Keratinocyte (primary cell): Measurements from ENCODE around the gene CDC20. TPM values are rescaled to one million over a fixed set of nuclear protein-coding genes. Genes with fewer than 3 reads are reported as not detected.

Experiments used
- DNase-seq: peaks from one replicate; pipeline ENCODE4 v3.0.0-alpha.2; 2011; ENCODE audit warnings: low read depth, missing footprints, low spot score
- FAIRE-seq: peaks from 2 replicates; lab custom pipeline; 2011; peaks lifted over from hg19 to GRCh38; lab: Jason Lieb, UNC
- H2AFZ ChIP-seq: 2 replicates; pipeline ENCODE4 v1.6.0; 2012; ENCODE audit warnings: low read length, control low read depth, inconsistent platforms; ENCODE audit not compliant: control insufficient read depth
- H3K27ac ChIP-seq: 2 replicates; pipeline ENCODE4 v1.5.1; 2011; ENCODE audit warnings: low read length; ENCODE audit not compliant: control insufficient read depth, insufficient read depth
- H3K27me3 ChIP-seq: 3 replicates; pipeline ENCODE4 v1.6.0; 2011; ENCODE audit warnings: low read length; ENCODE audit not compliant: control insufficient read depth, insufficient read depth; ENCODE audit errors: extremely low read depth
- H3K36me3 ChIP-seq, 2 experiments: 2 replicates in 1 of 2; 3 replicates in 1 of 2; pipeline ENCODE4 v1.5.1; 2011; ENCODE audit warnings: low read length in 2 of 2, mild to moderate bottlenecking in 1 of 2; ENCODE audit not compliant: control insufficient read depth in 2 of 2, insufficient read depth in 2 of 2; ENCODE audit errors: extremely low read depth in 1 of 2
- H3K4me1 ChIP-seq: 3 replicates; pipeline ENCODE4 v1.5.1; 2011; ENCODE audit warnings: low read length; ENCODE audit not compliant: control insufficient read depth, insufficient read depth; ENCODE audit errors: extremely low read depth
- H3K4me2 ChIP-seq: 3 replicates; pipeline ENCODE4 v1.6.0; 2011; ENCODE audit warnings: low read depth, low read length; ENCODE audit not compliant: control insufficient read depth, insufficient read depth; ENCODE audit errors: extremely low read depth
- H3K4me3 ChIP-seq, 3 experiments: fragments of 200-600 bp in 1 of 3; sonication (generic) in 1 of 3; 2 replicates in 2 of 3; 3 replicates in 1 of 3; pipeline ENCODE4 v1.5.1; 2011 to 2016; ENCODE audit warnings: low read length in 3 of 3, mild to moderate bottlenecking in 3 of 3, control low read depth in 2 of 3, inconsistent platforms in 1 of 3, low read depth in 1 of 3, mixed read lengths in 1 of 3, mixed run types in 1 of 3, moderate library complexity in 1 of 3; ENCODE audit not compliant: control insufficient read depth in 2 of 3, insufficient read depth in 2 of 3; ENCODE audit errors: extremely low read depth in 1 of 3
- H3K79me2 ChIP-seq: 2 replicates; pipeline ENCODE4 v1.6.0; 2012; ENCODE audit warnings: low read length; ENCODE audit not compliant: control insufficient read depth, insufficient read depth
- H3K9ac ChIP-seq: 3 replicates; pipeline ENCODE4 v1.6.0; 2011; ENCODE audit warnings: low read length; ENCODE audit not compliant: control insufficient read depth, insufficient read depth; ENCODE audit errors: extremely low read depth
- H3K9me1 ChIP-seq: 3 replicates; pipeline ENCODE4 v1.6.0; 2011; ENCODE audit warnings: low read length; ENCODE audit not compliant: control insufficient read depth, insufficient read depth; ENCODE audit errors: extremely low read depth
- H3K9me3 ChIP-seq: 2 replicates; pipeline ENCODE4 v1.5.1; 2012; ENCODE audit warnings: low read depth, low read length; ENCODE audit not compliant: control insufficient read depth
- H4K20me1 ChIP-seq: 3 replicates; pipeline ENCODE4 v1.6.0; 2011; ENCODE audit warnings: low read length; ENCODE audit not compliant: control insufficient read depth, insufficient read depth; ENCODE audit errors: extremely low read depth
- EZH2 ChIP-seq: IDR thresholded peaks from one replicate; pipeline ENCODE4 v1.6.1; 2012; ENCODE audit warnings: inconsistent platforms, mild to moderate bottlenecking, low read length, moderate library complexity
- dilution Hi-C: fragments of 300-500 bp; cut with MboI; formaldehyde crosslinking; loops from one replicate; pipeline ENCODE4 v1.7.0; 2020; ENCODE audit warnings: low sequenced_read_pairs; ENCODE audit not compliant: extremely low pct_ligation_motif_present
- polyA plus RNA-seq, 5 experiments: library from polyadenylated mRNA; depleted of rRNA in 3 of 5; stranded (reverse) in 3 of 5; stranded (forward) in 1 of 5; unstranded in 1 of 5; fragments of >200 nt; gene quantifications; 1 replicate in 1 of 5; 2 replicates in 3 of 5; 3 replicates in 1 of 5; pipeline versions ENCODE4 v1.2.1 to v1.2.3, GENCODE V29; 2011 to 2012; ENCODE audit warnings: missing spikeins in 2 of 5, low read depth in 1 of 5, low replicate concordance in 1 of 5
- TF ChIP-seq, protein P1 (sequence below), 3 experiments: IDR thresholded peaks in 1 of 3; conservative IDR thresholded peaks in 1 of 3; optimal IDR thresholded peaks in 1 of 3; 2 replicates in 2 of 3; 3 replicates in 1 of 3; pipeline versions ENCODE3 to v1.5.1; 2011; ENCODE audit warnings: low read length in 3 of 3, mild to moderate bottlenecking in 3 of 3, moderate library complexity in 2 of 3, control low read depth in 1 of 3, inconsistent platforms in 1 of 3; ENCODE audit not compliant: insufficient read depth in 2 of 3; ENCODE audit errors: extremely low read depth in 1 of 3

CDC20 gene
- polyA plus RNA-seq, 1 donor (not counting 4 experiments of a cell fraction or from before 2014, with no cell fraction given) = 84.2 TPM

- peak overlapping the region; percentile 65 for H3K4me2 ChIP-seq
- dilution Hi-C loops = no loop called here
- no peak overlapping the region for H3K9ac ChIP-seq
- H2AFZ ChIP-seq = no peak overlapping the region
- no peaks in the 10 kb centered on the region for H3K9me3 ChIP-seq
- H3K27me3 ChIP-seq = no peaks in the 10 kb centered on the region
- DNase-seq (no peak), FAIRE-seq (peak; percentile 26)
- H3K4me3 ChIP-seq = no peak overlapping the region
- peaks cover 0 to 3% of the 10 kb centered on the region in 2 experiments for H3K36me3 ChIP-seq
- peaks cover 56% of the 10 kb centered on the region for H3K4me1 ChIP-seq
- no peaks in the 10 kb centered on the region for H4K20me1 ChIP-seq
- peaks cover 13% of the 10 kb centered on the region for H3K79me2 ChIP-seq
- no peaks in the 10 kb centered on the region for H3K9me1 ChIP-seq
- TF ChIP-seq, protein P1, sequence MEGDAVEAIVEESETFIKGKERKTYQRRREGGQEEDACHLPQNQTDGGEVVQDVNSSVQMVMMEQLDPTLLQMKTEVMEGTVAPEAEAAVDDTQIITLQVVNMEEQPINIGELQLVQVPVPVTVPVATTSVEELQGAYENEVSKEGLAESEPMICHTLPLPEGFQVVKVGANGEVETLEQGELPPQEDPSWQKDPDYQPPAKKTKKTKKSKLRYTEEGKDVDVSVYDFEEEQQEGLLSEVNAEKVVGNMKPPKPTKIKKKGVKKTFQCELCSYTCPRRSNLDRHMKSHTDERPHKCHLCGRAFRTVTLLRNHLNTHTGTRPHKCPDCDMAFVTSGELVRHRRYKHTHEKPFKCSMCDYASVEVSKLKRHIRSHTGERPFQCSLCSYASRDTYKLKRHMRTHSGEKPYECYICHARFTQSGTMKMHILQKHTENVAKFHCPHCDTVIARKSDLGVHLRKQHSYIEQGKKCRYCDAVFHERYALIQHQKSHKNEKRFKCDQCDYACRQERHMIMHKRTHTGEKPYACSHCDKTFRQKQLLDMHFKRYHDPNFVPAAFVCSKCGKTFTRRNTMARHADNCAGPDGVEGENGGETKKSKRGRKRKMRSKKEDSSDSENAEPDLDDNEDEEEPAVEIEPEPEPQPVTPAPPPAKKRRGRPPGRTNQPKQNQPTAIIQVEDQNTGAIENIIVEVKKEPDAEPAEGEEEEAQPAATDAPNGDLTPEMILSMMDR (optimal IDR thresholded peaks at IDR 0.05 in 1 of 3, IDR thresholded peaks at IDR 0.05 in 1 of 3, conservative IDR thresholded peaks at IDR 0.05 in 1 of 3; ENCODE audit: extremely low read depth in 1 of 3, insufficient read depth in 2 of 3, low read length in 3 of 3) = no peak
- peak overlapping the region; percentile 79 for H3K27ac ChIP-seq
Observed at GRCh38 chr1:43372172-43372571, 13.4 kb downstream of the CDC20 start.

- peak; percentile 96 for FAIRE-seq
Observed at GRCh38 chr1:43373066-43373940, 14.5 kb downstream of the CDC20 start.

More at GRCh38 chr1:43373066-43373940, 14.5 kb downstream of the CDC20 start:
- H3K79me2 ChIP-seq = peaks cover 9% of the 10 kb centered on the region
- peaks cover 0 to 3% of the 10 kb centered on the region in 2 experiments for H3K36me3 ChIP-seq
- no peaks in the 10 kb centered on the region for H3K9me3 ChIP-seq
- dilution Hi-C loops = no loop called here
- H2AFZ ChIP-seq = no peak overlapping the region
- peak; percentile 73 for DNase-seq
- H3K27me3 ChIP-seq = no peaks in the 10 kb centered on the region
- H3K4me3 ChIP-seq = no peak overlapping the region
- H4K20me1 ChIP-seq = no peaks in the 10 kb centered on the region
- TF ChIP-seq, protein P1 (optimal IDR thresholded peaks at IDR 0.05 in 1 of 3, IDR thresholded peaks at IDR 0.05 in 1 of 3, conservative IDR thresholded peaks at IDR 0.05 in 1 of 3; ENCODE audit: extremely low read depth in 1 of 3, insufficient read depth in 2 of 3, low read length in 3 of 3) = no peak
- no peak for TF ChIP-seq EZH2
- peak overlapping the region; percentile 79 for H3K27ac ChIP-seq
- H3K9me1 ChIP-seq = no peaks in the 10 kb centered on the region
- peak overlapping the region; percentile 65 for H3K4me2 ChIP-seq
- H3K4me1 ChIP-seq = peaks cover 56% of the 10 kb centered on the region
- no peak overlapping the region for H3K9ac ChIP-seq
